Osteocyte (in vitro differentiated cells): ENCODE results near the gene CCNL2. TPM values are rescaled to one million over a fixed set of nuclear protein-coding genes. Genes with fewer than 3 reads are reported as not detected.

Experiments
- DNase-seq: peaks from one replicate; pipeline ENCODE4 v3.0.0; 2021; ENCODE audit warnings: mixed read lengths; ENCODE audit not compliant: unreplicated experiment; ENCODE audit errors: extremely low spot score
- H3K27ac Mint-ChIP-seq: one replicate; pipeline ENCODE4 v1.8.0; 2021; ENCODE audit warnings: mild to moderate bottlenecking, mixed read lengths; ENCODE audit not compliant: unreplicated experiment
- H3K27me3 Mint-ChIP-seq: one replicate; pipeline ENCODE4 v1.8.0; 2021; ENCODE audit warnings: mixed read lengths; ENCODE audit not compliant: unreplicated experiment
- H3K36me3 Mint-ChIP-seq: one replicate; pipeline ENCODE4 v1.8.0; 2021; ENCODE audit warnings: mixed read lengths; ENCODE audit not compliant: unreplicated experiment
- H3K4me1 Mint-ChIP-seq: one replicate; pipeline ENCODE4 v1.8.0; 2021; ENCODE audit warnings: mixed read lengths; ENCODE audit not compliant: unreplicated experiment
- H3K4me3 Mint-ChIP-seq: one replicate; pipeline ENCODE4 v1.8.0; 2021; ENCODE audit warnings: mild to moderate bottlenecking, moderate library complexity, mixed read lengths; ENCODE audit not compliant: unreplicated experiment
- H3K9me3 Mint-ChIP-seq: one replicate; pipeline ENCODE4 v1.8.0; 2021; ENCODE audit warnings: mixed read lengths; ENCODE audit not compliant: unreplicated experiment
- CTCF ChIP-seq: fragments of 200-600 bp; sonication (generic); IDR thresholded peaks from 2 replicates; pipeline ENCODE4 v1.5.0; 2021; ENCODE audit warnings: antibody characterized with exemption, mild to moderate bottlenecking, moderate library complexity
- total RNA-seq: library from RNA; stranded (reverse); gene quantifications from 2 replicates; pipeline ENCODE4 v1.2.1, GENCODE V29; 2021

CCNL2 gene
- total RNA-seq, 1 donor from 2014 or later, result 262 TPM

DNA sequence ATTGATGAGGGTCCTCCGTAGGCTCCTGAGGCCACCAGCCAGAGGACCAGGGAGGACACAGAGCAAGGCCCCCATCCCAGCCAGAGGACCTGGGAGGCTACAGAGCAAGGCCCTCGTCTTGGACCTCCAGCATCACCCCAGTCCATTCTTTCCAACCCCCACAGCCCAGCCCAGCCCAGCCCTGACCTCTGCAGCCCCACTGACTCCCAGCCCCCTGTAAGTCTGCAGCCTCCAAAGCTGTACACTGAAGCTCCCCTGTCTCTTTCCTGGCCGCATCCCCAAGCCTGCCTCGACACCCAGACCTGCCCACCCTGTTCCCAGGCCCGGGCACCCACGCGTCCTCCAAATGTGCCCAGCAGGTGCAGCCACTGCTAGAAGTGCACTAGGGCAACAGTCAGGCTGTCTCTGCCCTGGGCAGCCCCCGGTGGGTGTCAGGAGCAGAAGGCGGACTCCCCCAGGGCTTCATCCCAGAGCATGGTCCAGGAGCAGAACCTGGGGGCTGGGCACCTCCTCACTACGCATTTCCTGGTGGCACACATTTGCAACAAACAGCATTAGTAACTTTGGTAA is 52.0 kb downstream of the CCNL2 start:
- no peaks in the 10 kb centered on the region for H3K36me3 Mint-ChIP-seq
- no peak for DNase-seq
- H3K4me1 Mint-ChIP-seq, result peaks cover 32% of the 10 kb centered on the region
- H3K27me3 Mint-ChIP-seq, result no peaks in the 10 kb centered on the region
- TF ChIP-seq CTCF, result no peak
- H3K4me3 Mint-ChIP-seq, result peak overlapping the region; percentile 80
- no peaks in the 10 kb centered on the region for H3K9me3 Mint-ChIP-seq
- H3K27ac Mint-ChIP-seq, result peak overlapping the region; percentile 56

GRCh38 chr1:1346501-1346890 is 52.6 kb downstream of the CCNL2 start:
- Mint-ChIP-seq H3K4me3 (peak overlapping the region; percentile 80), H3K4me1 (peaks cover 27% of the 10 kb centered on the region), H3K27ac (peak overlapping the region; percentile 38), H3K27me3 (no peaks in the 10 kb centered on the region), H3K9me3 (no peaks in the 10 kb centered on the region), H3K36me3 (no peaks in the 10 kb centered on the region)
- TF ChIP-seq CTCF, result no peak
- DNase-seq, result no peak

GRCh38 chr1:1345860-1346500 is 53.2 kb downstream of the CCNL2 start:
- Mint-ChIP-seq H3K9me3 (no peaks in the 10 kb centered on the region), H3K4me1 (peaks cover 24% of the 10 kb centered on the region), H3K36me3 (peaks cover 4% of the 10 kb centered on the region), H3K27ac (no peak overlapping the region), H3K27me3 (no peaks in the 10 kb centered on the region), H3K4me3 (no peak overlapping the region)
- TF ChIP-seq CTCF, result no peak
- DNase-seq, result no peak

DNA sequence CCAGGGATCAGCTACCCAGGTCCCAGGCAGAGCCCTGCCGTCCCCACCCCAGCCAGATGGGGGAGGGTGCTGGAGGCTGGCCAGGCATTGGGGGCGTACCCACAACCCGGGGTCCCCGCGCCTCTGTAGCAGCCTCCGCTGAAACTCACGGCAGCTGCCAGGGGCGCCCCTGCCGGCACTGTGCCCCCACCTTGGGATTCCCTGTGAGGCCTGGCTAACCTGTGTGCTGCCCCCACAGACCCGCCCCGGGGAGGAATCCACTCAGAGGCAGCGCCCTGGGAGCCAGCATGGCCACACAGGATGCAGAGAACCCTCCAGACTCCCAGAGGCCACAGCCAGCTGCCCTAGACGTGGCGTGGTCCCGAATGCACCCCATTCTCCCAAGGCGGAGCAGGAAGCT is 53.8 kb downstream of the CCNL2 start:
- Mint-ChIP-seq H3K9me3 (no peaks in the 10 kb centered on the region), H3K4me3 (no peak overlapping the region), H3K36me3 (peaks cover 6% of the 10 kb centered on the region), H3K27me3 (no peaks in the 10 kb centered on the region), H3K27ac (no peak overlapping the region), H3K4me1 (peaks cover 24% of the 10 kb centered on the region)
- TF ChIP-seq CTCF, result no peak
- no peak for DNase-seq

GRCh38 chr1:1344655-1345361 is 54.3 kb downstream of the CCNL2 start:
- Mint-ChIP-seq H3K27me3 (no peaks in the 10 kb centered on the region), H3K4me3 (no peak overlapping the region), H3K27ac (no peak overlapping the region), H3K9me3 (no peaks in the 10 kb centered on the region), H3K36me3 (peaks cover 8% of the 10 kb centered on the region), H3K4me1 (peaks cover 24% of the 10 kb centered on the region)
- DNase-seq, result no peak
- peak; percentile 50 for TF ChIP-seq CTCF
